Left renal cortex interstitium (tissue), 4 donors: ENCODE results near the gene KCNJ11. TPM values are rescaled to one million over a fixed set of nuclear protein-coding genes. Genes with fewer than 3 reads are reported as not detected.
"Not testable (repeated sequence)": the region's sequence is repeated elsewhere in the genome, so short reads cannot be mapped to it uniquely, and the experiment has no call there.

Source experiments
- DNase-seq, 4 donors: peaks; one replicate each; pipeline ENCODE4 v3.0.0-alpha.2; 2013; ENCODE audit warnings: low read depth in 4 of 4, low spot score in 2 of 4, missing footprints in 1 of 4
- polyA plus RNA-seq, 4 donors: library from polyadenylated mRNA; unstranded; fragments of 120-200 nt; gene quantifications; one replicate each; pipeline ENCODE4 v1.2.1, GENCODE V29; 2013; ENCODE audit not compliant: insufficient read length in 4 of 4

Gene KCNJ11
- polyA plus RNA-seq, result 1 to 10 TPM; 2.1 to 3.0 (median 2.7) TPM

GRCh38 chr11:17388609-17389210 is at the start of gene KCNJ11:
Gene KCNJ11, minus strand, starts transcription at chr11:17388659. Its CDS starts 568 bp downstream, at chr11:17388091.
- no peak for DNase-seq

- no peak for DNase-seq
These were observed 48.9 kb upstream of the KCNJ11 start for GRCh38 chr11:17437366-17437765.

- DNase-seq, result no peak
These were observed 45.6 kb upstream of the KCNJ11 start for GRCh38 chr11:17434108-17434507.

- no peak for DNase-seq
These were observed 43.5 kb upstream of the KCNJ11 start for GRCh38 chr11:17432002-17432401.

GRCh38 chr11:17431139-17431538 is 42.7 kb upstream of the KCNJ11 start:
- DNase-seq, result no peak

GRCh38 chr11:17430616-17431015 is 42.2 kb upstream of the KCNJ11 start:
- DNase-seq, result no peak

GRCh38 chr11:17428925-17429324 is 40.5 kb upstream of the KCNJ11 start:
- DNase-seq, result no peak

GRCh38 chr11:17428261-17428660 is 39.8 kb upstream of the KCNJ11 start:
- DNase-seq, result no peak

- DNase-seq, result not testable (repeated sequence)
These were observed 37.8 kb upstream of the KCNJ11 start for GRCh38 chr11:17426233-17426632.

GRCh38 chr11:17423533-17424310 is 35.3 kb upstream of the KCNJ11 start:
- DNase-seq, result no peak

GRCh38 chr11:17421781-17422180 is 33.3 kb upstream of the KCNJ11 start:
- DNase-seq, result no peak

- no peak for DNase-seq
These were observed 30.1 kb upstream of the KCNJ11 start for GRCh38 chr11:17418444-17419081.

GRCh38 chr11:17416492-17416891 is 28.0 kb upstream of the KCNJ11 start:
- DNase-seq, result no peak

GRCh38 chr11:17415523-17416104 is 27.2 kb upstream of the KCNJ11 start:
- no peak for DNase-seq

- DNase-seq, result no peak
These were observed 26.5 kb upstream of the KCNJ11 start for GRCh38 chr11:17414992-17415391.

GRCh38 chr11:17414317-17414737 is 25.9 kb upstream of the KCNJ11 start:
- no peak for DNase-seq

GRCh38 chr11:17413414-17414316 is 25.2 kb upstream of the KCNJ11 start:
- DNase-seq, result no peak

GRCh38 chr11:17412488-17413180 is 24.2 kb upstream of the KCNJ11 start:
- DNase-seq, result no peak

- no peak for DNase-seq
These were observed 23.0 kb upstream of the KCNJ11 start for GRCh38 chr11:17411418-17411817.
